OCI-LY7 (cell line): ENCODE results near the gene KRT38.

Source experiments
- CTCF ChIP-seq: fragments of 200-600 bp; sonication (generic); conservative IDR thresholded peaks from 2 replicates; pipeline ENCODE4 v1.5.1; 2014; ENCODE audit warnings: mild to moderate bottlenecking, antibody characterized with exemption, low read length, moderate library complexity, mixed read lengths
- EZH2phosphoT487 ChIP-seq: fragments of 200-600 bp; sonication (generic); IDR thresholded peaks from 2 replicates; pipeline ENCODE4 v1.6.1; 2018; ENCODE audit warnings: low read depth, borderline replicate concordance, mild to moderate bottlenecking, mixed run types, antibody characterized with exemption, low read length, moderate library complexity, mixed read lengths

- TF ChIP-seq CTCF (no peak), EZH2phosphoT487 (no peak)
These were observed 6.8 kb downstream of the KRT38 start for GRCh38 chr17:41434005-41434404.
